GM12874 (cell line): ENCODE data around the gene FARP2.

ENCODE experiments used
- CTCF ChIP-seq: IDR thresholded peaks from 2 replicates; pipeline ENCODE4 v1.5.1; 2011; ENCODE audit warnings: low read depth, mild to moderate bottlenecking, control low read depth, low read length, moderate library complexity; ENCODE audit not compliant: insufficient read depth

The FARP2 gene

DNA sequence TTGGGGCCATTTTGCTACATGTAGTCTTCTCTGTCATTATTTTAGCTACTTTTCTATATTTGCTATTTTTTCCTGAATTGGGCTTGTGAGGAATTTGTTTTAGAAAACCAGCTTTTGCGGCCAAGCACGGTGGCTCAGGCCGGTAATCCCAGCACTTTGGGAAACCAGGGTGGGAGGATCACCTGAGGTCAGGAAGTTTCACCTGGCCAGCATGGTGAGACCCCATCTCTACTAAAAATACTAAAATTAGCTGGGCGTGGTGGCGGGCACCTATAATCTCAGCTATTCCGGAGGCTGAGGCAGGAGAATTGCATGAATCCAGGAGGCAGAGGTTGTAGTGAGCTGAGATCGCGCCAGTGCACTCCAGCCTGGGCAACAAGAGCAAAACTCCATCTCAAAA, 35.7 kb upstream of the FARP2 start:
- no peak for TF ChIP-seq CTCF

- TF ChIP-seq CTCF, result no peak
These were observed 35.1 kb upstream of the FARP2 start for GRCh38 chr2:241321033-241321432.

DNA sequence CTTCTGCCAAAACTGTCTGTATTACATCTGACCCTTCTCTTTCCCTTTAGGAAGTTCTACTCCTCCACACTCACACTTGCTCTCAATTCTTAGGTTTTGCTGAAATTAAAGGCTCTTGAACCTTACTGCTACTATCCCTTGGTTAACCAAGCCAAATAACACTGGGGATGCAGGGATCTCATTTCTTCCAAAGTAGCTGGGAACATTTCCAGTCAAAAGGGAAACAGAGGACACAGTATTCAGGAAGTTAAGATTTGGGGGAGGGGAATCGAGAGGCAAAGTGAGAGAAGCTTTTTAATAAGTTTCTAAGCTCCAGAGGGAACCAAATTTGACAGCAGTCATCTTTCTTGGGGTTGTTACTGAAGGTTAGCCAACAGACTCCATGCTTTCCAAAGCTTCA, 34.2 kb upstream of the FARP2 start:
- TF ChIP-seq CTCF, result no peak

- TF ChIP-seq CTCF, result no peak
These were observed 32.3 kb upstream of the FARP2 start for GRCh38 chr2:241323778-241324177.

GRCh38 chr2:241324775-241325174, 31.3 kb upstream of the FARP2 start:
- TF ChIP-seq CTCF, result no peak

DNA sequence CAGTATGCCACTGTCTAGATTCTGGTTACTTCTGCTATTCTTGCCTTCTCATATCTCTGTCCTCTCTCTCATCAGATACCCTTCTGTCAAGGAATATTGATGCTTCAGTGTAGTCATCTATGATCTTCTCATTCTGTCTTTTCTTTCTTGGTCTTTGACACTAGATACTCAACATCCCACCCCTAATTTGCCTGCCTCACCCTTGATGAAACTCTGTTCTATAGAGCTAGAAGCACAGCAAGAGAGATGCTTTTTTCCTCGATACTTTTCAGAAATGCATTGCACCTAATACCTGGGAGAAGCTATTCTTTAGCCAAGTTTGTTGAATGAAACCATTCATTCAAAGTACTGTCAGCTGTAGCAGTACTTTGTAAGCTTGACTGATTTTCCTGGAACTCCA, 30.8 kb upstream of the FARP2 start:
- TF ChIP-seq CTCF, result no peak

DNA sequence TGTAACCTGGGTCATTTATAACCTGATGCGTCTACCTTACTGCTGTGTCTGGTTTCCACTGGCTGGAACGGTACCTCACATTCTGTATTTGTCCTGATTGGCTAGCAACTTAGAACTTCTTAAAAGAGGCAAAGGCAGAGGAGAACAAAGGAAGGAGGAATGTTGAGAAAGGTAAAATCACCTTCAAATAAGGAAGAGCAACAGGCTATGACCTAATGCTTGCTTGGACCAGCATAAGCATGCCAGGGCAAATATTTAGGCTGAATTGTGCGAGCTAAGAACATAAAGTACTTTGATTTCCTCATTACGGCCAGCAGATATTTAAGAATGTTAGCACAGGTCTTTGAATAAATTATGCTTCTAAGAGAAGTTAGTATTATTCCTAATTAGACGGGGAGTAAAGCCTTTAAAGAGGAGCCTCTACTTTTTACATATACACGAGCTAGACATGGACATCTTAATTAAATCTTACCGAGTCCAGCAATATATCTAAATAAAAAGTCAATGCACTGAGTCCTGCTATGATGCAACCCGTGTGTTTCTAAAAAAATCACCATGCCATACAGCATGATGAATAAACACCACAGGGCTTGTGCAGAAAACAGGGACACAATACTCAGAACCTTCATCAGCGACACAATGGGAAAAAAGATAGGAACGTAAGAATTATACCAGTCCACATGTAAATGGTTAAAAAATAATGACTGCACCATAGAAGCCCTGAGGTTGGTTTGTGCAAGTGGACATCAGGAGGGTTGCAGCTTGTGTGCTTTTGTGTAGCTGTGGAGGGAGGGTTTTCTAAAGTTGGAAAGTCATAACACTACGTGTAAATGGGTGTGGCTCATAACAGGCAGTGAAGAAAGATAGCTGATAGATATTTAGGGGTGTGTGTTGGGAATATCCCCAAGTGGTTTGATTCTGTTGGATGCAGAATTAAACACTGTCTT, 26.1 kb upstream of the FARP2 start:
- no peak for TF ChIP-seq CTCF

DNA sequence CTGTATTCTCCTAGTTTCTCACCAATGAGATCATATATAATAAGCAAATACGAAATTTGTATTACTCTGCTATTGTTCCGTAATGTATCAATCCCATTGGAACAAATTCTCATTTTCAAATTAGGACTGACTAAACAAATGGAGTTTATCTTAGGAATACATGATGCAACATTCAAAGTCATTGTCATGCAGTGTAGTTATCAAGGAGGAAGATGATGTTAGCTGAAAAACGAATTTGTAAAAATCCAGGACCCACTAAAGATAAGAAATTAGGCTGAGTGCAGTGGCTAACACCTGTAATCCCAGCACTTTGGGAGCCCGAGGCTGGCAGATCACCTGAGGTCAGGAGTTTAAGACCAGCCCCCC, 25.5 kb upstream of the FARP2 start:
- TF ChIP-seq CTCF, result no peak
